Fibroblast of skin of right quadriceps (primary cell): ENCODE measurements around the gene ADORA3.

ENCODE experiments used
- DNase-seq: peaks from one replicate; pipeline ENCODE4 v3.0.0-alpha.2; 2013

ADORA3 gene

GRCh38 chr1:111507411-111508201 lies 4.2 kb upstream of the ADORA3 start:
- peak; percentile 55 for DNase-seq

- no peak for DNase-seq
These were observed 3.1 kb upstream of the ADORA3 start for GRCh38 chr1:111506561-111506960.

GRCh38 chr1:111505641-111506119 lies 2.2 kb upstream of the ADORA3 start:
- no peak for DNase-seq

- DNase-seq = no peak
These were observed 664 bp upstream of the ADORA3 start for GRCh38 chr1:111504097-111504496.

GRCh38 chr1:111501645-111502044 lies 1.8 kb downstream of the ADORA3 start:
- DNase-seq = no peak

- DNase-seq = no peak
These were observed 4.2 kb downstream of the ADORA3 start for GRCh38 chr1:111499026-111499785.

GRCh38 chr1:111497592-111497991 lies 5.8 kb downstream of the ADORA3 start:
- no peak for DNase-seq

GRCh38 chr1:111496398-111496797 lies 7.0 kb downstream of the ADORA3 start:
- DNase-seq = no peak

GRCh38 chr1:111491070-111491469 lies 12.4 kb downstream of the ADORA3 start:
- no peak for DNase-seq

GRCh38 chr1:111490220-111490619 lies 13.2 kb downstream of the ADORA3 start:
- no peak for DNase-seq

GRCh38 chr1:111489604-111490003 lies 13.8 kb downstream of the ADORA3 start:
- no peak for DNase-seq

- DNase-seq = no peak
These were observed 14.8 kb downstream of the ADORA3 start for GRCh38 chr1:111488669-111489068.

- DNase-seq = no peak
These were observed 16.3 kb downstream of the ADORA3 start for GRCh38 chr1:111487133-111487532.

- no peak for DNase-seq
These were observed 17.0 kb downstream of the ADORA3 start for GRCh38 chr1:111486431-111486830.

GRCh38 chr1:111484391-111485026 lies 18.9 kb downstream of the ADORA3 start:
- no peak for DNase-seq

- DNase-seq = no peak
These were observed 19.6 kb downstream of the ADORA3 start for GRCh38 chr1:111483876-111484275.

GRCh38 chr1:111483166-111483565 lies 20.3 kb downstream of the ADORA3 start:
- peak; percentile 10 for DNase-seq

GRCh38 chr1:111481387-111482221 lies 21.8 kb downstream of the ADORA3 start:
- peak; percentile 47 for DNase-seq

- DNase-seq = no peak
These were observed 22.8 kb downstream of the ADORA3 start for GRCh38 chr1:111480674-111481073.

GRCh38 chr1:111476761-111477309 lies 26.6 kb downstream of the ADORA3 start:
- DNase-seq = no peak

- DNase-seq = no peak
These were observed 27.2 kb downstream of the ADORA3 start for GRCh38 chr1:111476214-111476613.

- no peak for DNase-seq
These were observed 27.7 kb downstream of the ADORA3 start for GRCh38 chr1:111475701-111476100.
